IPS-18a (cell line): Measurements from ENCODE around the gene BCL2.

Experiments
- H3K27ac ChIP-seq: one replicate; pipeline ENCODE4 v1.5.1; 2013; ENCODE audit warnings: low read length
- H3K27me3 ChIP-seq: one replicate; pipeline ENCODE4 v1.6.1; 2013; ENCODE audit warnings: mild to moderate bottlenecking, low read length; ENCODE audit not compliant: control insufficient read depth, insufficient read depth
- H3K36me3 ChIP-seq: one replicate; pipeline ENCODE4 v1.6.1; 2013; ENCODE audit warnings: low read depth, low read length; ENCODE audit not compliant: control insufficient read depth
- H3K4me1 ChIP-seq: one replicate; pipeline ENCODE4 v1.6.1; 2013; ENCODE audit warnings: low read depth, low read length; ENCODE audit not compliant: control insufficient read depth
- H3K4me3 ChIP-seq: one replicate; pipeline ENCODE4 v1.5.1; 2013; ENCODE audit warnings: low read length
- H3K9ac ChIP-seq: one replicate; pipeline ENCODE4 v1.6.1; 2013; ENCODE audit warnings: mild to moderate bottlenecking, low read length, moderate library complexity
- H3K9me3 ChIP-seq: one replicate; pipeline ENCODE4 v1.6.1; 2013; ENCODE audit warnings: low read depth, low read length; ENCODE audit not compliant: control insufficient read depth

The BCL2 gene

GRCh38 chr18:63082366-63083019 lies 237.1 kb downstream of the BCL2 start:
- Histone ChIP-seq H3K36me3 (no peaks in the 10 kb centered on the region), H3K27me3 (no peaks in the 10 kb centered on the region), H3K27ac (no peak overlapping the region), H3K9ac (no peak overlapping the region), H3K4me3 (no peak overlapping the region), H3K9me3 (no peaks in the 10 kb centered on the region), H3K4me1 (peaks cover 3% of the 10 kb centered on the region)

- H3K9ac ChIP-seq, result no peak overlapping the region
- no peaks in the 10 kb centered on the region for H3K36me3 ChIP-seq
- H3K27me3 ChIP-seq, result no peaks in the 10 kb centered on the region
- H3K9me3 ChIP-seq, result no peaks in the 10 kb centered on the region
- no peak overlapping the region for H3K27ac ChIP-seq
- H3K4me1 ChIP-seq, result peaks cover 3% of the 10 kb centered on the region
- H3K4me3 ChIP-seq, result no peak overlapping the region
Measured at GRCh38 chr18:63079114-63079513, 240.5 kb downstream of the BCL2 start.

GRCh38 chr18:63078471-63078870 lies 241.1 kb downstream of the BCL2 start:
- peaks cover 3% of the 10 kb centered on the region for H3K4me1 ChIP-seq
- no peak overlapping the region for H3K4me3 ChIP-seq
- no peaks in the 10 kb centered on the region for H3K9me3 ChIP-seq
- no peak overlapping the region for H3K27ac ChIP-seq
- no peaks in the 10 kb centered on the region for H3K36me3 ChIP-seq
- no peaks in the 10 kb centered on the region for H3K27me3 ChIP-seq
- H3K9ac ChIP-seq, result no peak overlapping the region

- no peaks in the 10 kb centered on the region for H3K27me3 ChIP-seq
- no peaks in the 10 kb centered on the region for H3K9me3 ChIP-seq
- H3K9ac ChIP-seq, result no peak overlapping the region
- no peaks in the 10 kb centered on the region for H3K36me3 ChIP-seq
- H3K4me3 ChIP-seq, result peak overlapping the region; percentile 75
- H3K27ac ChIP-seq, result no peak overlapping the region
- peaks cover 3% of the 10 kb centered on the region for H3K4me1 ChIP-seq
Measured at GRCh38 chr18:63074981-63075404, 244.6 kb downstream of the BCL2 start.

GRCh38 chr18:63073481-63073880 lies 246.1 kb downstream of the BCL2 start:
- Histone ChIP-seq H3K27ac (no peak overlapping the region), H3K4me3 (no peak overlapping the region), H3K27me3 (no peaks in the 10 kb centered on the region), H3K9ac (no peak overlapping the region), H3K36me3 (no peaks in the 10 kb centered on the region), H3K9me3 (no peaks in the 10 kb centered on the region), H3K4me1 (peaks cover 3% of the 10 kb centered on the region)
